Testis (tissue), 2 donors: ENCODE results near the gene NUBP1.

ENCODE experiments used
- POLR2A ChIP-seq: fragments of 450-650 bp; IDR thresholded peaks from one replicate; pipeline ENCODE4 v1.6.1; 2017; ENCODE audit warnings: antibody characterized with exemption, mild to moderate bottlenecking, moderate library complexity
- TF ChIP-seq, protein P1 (sequence below), 3 experiments: fragments of 450-650 bp in 2 of 3; fragments of 200-600 bp in 1 of 3; sonication (generic) in 1 of 3; IDR thresholded peaks; one replicate each; pipeline ENCODE4 v1.5.1; 2016 to 2019; ENCODE audit warnings: antibody characterized with exemption in 3 of 3, mild to moderate bottlenecking in 2 of 3, moderate library complexity in 1 of 3

DNA sequence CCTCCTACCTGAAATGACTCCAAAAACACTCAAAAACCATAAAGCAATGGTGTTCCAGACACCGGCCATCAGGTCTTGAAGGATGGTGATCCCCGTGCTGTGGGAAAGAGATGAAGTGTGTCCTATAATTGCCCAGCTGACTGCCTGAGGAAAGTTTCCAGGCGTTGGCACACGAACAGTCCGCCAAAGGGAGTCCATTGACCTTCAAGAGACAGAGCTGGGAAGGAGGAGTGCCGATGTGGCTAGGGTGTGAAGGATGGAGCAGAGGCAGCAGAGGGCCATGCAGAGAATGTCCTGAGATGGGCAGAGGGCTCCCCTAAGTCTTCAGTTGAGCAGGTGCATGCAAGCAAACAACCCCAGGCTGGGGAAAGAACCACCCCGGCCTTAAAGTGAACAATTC lies 11.9 kb upstream of the NUBP1 start:
- no peak for TF ChIP-seq POLR2A
- TF ChIP-seq, protein P1, sequence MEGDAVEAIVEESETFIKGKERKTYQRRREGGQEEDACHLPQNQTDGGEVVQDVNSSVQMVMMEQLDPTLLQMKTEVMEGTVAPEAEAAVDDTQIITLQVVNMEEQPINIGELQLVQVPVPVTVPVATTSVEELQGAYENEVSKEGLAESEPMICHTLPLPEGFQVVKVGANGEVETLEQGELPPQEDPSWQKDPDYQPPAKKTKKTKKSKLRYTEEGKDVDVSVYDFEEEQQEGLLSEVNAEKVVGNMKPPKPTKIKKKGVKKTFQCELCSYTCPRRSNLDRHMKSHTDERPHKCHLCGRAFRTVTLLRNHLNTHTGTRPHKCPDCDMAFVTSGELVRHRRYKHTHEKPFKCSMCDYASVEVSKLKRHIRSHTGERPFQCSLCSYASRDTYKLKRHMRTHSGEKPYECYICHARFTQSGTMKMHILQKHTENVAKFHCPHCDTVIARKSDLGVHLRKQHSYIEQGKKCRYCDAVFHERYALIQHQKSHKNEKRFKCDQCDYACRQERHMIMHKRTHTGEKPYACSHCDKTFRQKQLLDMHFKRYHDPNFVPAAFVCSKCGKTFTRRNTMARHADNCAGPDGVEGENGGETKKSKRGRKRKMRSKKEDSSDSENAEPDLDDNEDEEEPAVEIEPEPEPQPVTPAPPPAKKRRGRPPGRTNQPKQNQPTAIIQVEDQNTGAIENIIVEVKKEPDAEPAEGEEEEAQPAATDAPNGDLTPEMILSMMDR (IDR thresholded peaks at IDR 0.05), result no peak
